Ishikawa (cell line): ENCODE measurements around the gene RAI1.

Experiments used
- RAD21 ChIP-seq: IDR thresholded peaks from 2 replicates; pipeline ENCODE4 v1.6.1; 2012; ENCODE audit warnings: low read depth
- TAF1 ChIP-seq: IDR thresholded peaks from 2 replicates; pipeline ENCODE4 v1.6.1; 2012; ENCODE audit warnings: low read depth, mild to moderate bottlenecking

DNA sequence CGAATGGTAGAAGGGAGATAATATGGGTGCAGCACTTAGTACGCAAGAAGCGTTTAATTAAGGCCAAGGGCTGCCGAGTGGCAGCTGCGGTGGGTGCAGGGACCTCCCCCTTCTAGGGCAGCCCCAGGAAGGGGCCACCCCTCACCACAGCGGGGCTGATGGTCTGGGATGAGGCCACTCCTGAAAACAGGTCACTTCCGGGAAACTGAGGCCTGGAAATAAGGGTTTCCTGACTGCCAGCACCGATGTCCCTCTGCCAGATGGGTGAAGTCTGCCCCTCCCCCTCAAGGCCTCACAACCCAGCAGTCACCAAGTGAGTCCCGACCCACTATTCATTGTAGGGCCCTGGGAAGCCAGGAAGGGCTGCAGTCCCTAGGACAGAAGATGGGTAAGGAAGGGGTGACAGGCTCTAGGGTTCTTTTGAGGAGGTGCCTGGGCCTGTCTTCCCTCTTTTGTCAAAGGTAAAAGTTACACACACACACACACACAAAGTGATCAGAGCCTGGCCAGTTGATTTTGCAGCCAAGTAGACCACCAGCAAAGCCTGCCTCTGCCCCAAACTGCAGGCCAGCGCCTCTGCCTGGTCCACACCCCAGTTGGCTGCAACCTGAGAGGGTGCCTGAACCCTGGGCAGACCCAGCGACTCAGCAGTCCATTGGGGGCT is 143.0 kb downstream of the RAI1 start:
- TF ChIP-seq RAD21, result no peak
- TF ChIP-seq TAF1, result no peak
